ENCODE measurements around the gene KANSL2. TPM values are rescaled to one million over a fixed set of nuclear protein-coding genes. Genes with fewer than 3 reads are reported as not detected.

The KANSL2 gene
- total RNA-seq, 1 donor from 2014 or later: 49.3 TPM

DNA sequence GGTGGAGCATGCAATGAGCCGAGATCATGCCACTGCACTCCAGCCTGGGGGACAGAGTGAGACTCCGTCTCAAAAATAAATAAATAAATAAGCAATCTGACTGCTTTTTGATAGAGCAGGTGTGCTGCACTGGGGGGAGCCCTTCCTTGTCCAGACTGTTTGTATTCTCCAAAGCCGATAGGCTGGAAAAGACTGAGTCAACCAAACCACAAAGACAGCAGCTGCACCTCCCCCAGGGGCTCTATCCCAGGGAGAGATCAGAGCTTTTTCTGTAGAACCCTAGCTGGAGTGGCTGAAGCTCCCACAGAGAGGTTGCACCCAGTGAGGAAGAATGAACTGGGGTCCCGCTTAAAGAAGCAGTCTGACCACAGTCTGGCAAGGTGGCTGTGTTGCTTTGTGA is 66.4 kb downstream of the KANSL2 start:
- DNase-seq (ENCODE audit: extremely low read depth, low read depth, low spot score): no peak

DNA sequence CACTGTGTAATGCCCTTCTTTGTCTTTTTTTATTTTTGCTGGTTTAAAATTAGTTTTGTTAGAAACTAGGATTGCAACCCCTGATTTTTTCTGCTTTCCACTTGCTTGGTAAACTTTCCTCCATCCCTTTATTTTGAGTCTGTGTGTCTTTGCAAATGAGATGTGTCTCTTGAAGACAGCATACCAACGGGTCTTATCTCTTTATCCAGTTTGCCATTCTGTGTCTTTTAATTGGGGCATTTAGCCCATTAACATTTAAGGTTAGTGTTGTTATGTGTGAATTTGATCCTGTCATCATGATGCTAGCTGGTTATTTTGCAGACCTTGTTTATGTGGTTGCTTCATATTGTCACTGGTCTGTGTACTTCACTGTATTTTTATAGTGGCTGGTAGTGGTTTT is 68.7 kb downstream of the KANSL2 start:
- DNase-seq (ENCODE audit: extremely low read depth, low read depth, low spot score): no peak

Other genes with a start within 250 kb of the KANSL2 start
- not detected in 2 replicates for gene ANP32D, start 209.7 kb downstream of the KANSL2 start, total RNA-seq
- not detected in 2 replicates for gene C12orf54, start 199.7 kb downstream of the KANSL2 start, total RNA-seq
- gene OR8S1, start 156.6 kb downstream of the KANSL2 start, total RNA-seq: not detected in 2 replicates
- gene LALBA, start 112.2 kb downstream of the KANSL2 start, total RNA-seq: not detected in 2 replicates
- 16.9 and 17.1 TPM in 2 replicates for gene CCNT1, start 34.5 kb upstream of the KANSL2 start, total RNA-seq
- gene ADCY6, start 106.9 kb upstream of the KANSL2 start, total RNA-seq: 37.6 and 48.5 TPM in 2 replicates
- 22.9 and 38.2 TPM in 2 replicates for gene CACNB3, start 136.3 kb upstream of the KANSL2 start, total RNA-seq
- gene DDX23, start 169.9 kb upstream of the KANSL2 start, total RNA-seq: 57.2 and 62.1 TPM in 2 replicates
- 4.7 and 14.9 TPM in 2 replicates for gene RND1, start 183.6 kb upstream of the KANSL2 start, total RNA-seq
- 16.1 and 29.7 TPM in 2 replicates for gene FKBP11, start 243.3 kb upstream of the KANSL2 start, total RNA-seq

All from glomerular endothelial cell (primary cell).